Stimulated activated CD8-positive, alpha-beta memory T cell treated with anti-CD3 and anti-CD28 coated beads, Interleukin-12 subunit alpha, Interleukin-12 subunit beta, amount 100 ng/mL, for 24 hours (primary cell): Measurements from ENCODE around the gene UFC1.
"Not testable (repeated sequence)": the region's sequence is repeated elsewhere in the genome, so short reads cannot be mapped to it uniquely, and the experiment has no call there.

Experiments
- DNase-seq: peaks from one replicate; pipeline ENCODE4 v3.0.0-alpha.2; 2020; ENCODE audit errors: extremely low read depth

Gene UFC1

GRCh38 chr1:161153682-161154337 is at the start of gene UFC1:
Gene UFC1, plus strand, starts transcription at chr1:161153978. Its CDS starts 20 bp downstream, at chr1:161153998.
- peak; percentile 47 for DNase-seq

- no peak for DNase-seq
Measured at GRCh38 chr1:161106431-161106830, 47.3 kb upstream of the UFC1 start.

GRCh38 chr1:161111117-161111516 is 42.7 kb upstream of the UFC1 start:
- no peak for DNase-seq

- no peak for DNase-seq
Measured at GRCh38 chr1:161111527-161111926, 42.3 kb upstream of the UFC1 start.

- no peak for DNase-seq
Measured at GRCh38 chr1:161113915-161114314, 39.9 kb upstream of the UFC1 start.

- DNase-seq: no peak
Measured at GRCh38 chr1:161114556-161114955, 39.2 kb upstream of the UFC1 start.

DNA sequence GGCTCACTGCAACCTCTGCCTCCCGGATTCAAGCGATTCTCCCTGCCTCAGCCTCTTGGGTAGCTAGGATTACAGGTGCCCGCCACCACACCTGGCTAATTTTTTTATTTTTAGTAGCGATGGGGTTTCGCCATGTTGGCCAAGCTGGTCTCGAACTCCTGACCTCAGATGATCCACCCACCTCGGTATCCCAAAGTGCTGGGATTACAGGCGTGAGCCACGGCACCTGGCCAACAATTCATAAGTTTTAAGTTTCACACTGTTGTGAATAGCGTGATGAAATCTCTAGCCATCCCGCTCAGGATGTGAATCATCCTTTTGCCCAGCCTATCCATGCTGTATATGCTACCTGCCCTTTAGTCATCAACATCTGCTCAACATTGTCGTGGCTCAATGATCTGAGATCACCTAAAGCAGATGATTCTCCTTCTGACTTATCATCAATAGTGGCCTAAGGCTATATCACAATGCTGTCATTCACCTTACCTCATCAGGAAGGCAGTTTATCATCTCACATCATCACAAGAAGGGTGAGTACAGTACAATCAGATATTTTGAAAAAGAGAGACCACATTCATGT is 38.6 kb upstream of the UFC1 start:
- no peak for DNase-seq

DNA sequence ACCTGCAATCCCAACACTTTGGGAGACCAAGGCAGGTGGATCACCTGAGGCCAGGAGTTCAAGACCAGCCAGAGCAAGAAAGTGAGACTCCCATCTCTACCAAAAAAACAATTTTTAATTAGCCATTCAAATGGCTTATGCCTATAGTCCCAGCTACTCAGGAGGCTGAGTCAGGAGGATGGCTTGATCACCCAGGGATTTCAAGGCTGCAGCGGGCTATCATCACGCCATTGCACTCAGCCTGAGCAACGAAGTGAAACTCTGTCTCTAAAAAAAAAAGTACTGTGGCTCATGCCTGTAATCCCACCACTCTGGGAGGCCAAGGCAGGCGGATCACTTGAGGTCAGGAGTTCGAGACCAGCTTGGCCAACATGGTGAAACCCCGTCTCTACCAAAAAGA is 37.8 kb upstream of the UFC1 start:
- not testable (repeated sequence) for DNase-seq

GRCh38 chr1:161117759-161118581 is 35.8 kb upstream of the UFC1 start, which contains the start of the genes NIT1 and PFDN2:
Gene NIT1, plus strand, starts transcription at chr1:161118105. Its CDS starts 72 bp downstream, at chr1:161118177.
Gene PFDN2, minus strand, starts transcription at chr1:161118037. Its CDS starts 11 bp downstream, at chr1:161118026.
- DNase-seq: peak; percentile 64

DNA sequence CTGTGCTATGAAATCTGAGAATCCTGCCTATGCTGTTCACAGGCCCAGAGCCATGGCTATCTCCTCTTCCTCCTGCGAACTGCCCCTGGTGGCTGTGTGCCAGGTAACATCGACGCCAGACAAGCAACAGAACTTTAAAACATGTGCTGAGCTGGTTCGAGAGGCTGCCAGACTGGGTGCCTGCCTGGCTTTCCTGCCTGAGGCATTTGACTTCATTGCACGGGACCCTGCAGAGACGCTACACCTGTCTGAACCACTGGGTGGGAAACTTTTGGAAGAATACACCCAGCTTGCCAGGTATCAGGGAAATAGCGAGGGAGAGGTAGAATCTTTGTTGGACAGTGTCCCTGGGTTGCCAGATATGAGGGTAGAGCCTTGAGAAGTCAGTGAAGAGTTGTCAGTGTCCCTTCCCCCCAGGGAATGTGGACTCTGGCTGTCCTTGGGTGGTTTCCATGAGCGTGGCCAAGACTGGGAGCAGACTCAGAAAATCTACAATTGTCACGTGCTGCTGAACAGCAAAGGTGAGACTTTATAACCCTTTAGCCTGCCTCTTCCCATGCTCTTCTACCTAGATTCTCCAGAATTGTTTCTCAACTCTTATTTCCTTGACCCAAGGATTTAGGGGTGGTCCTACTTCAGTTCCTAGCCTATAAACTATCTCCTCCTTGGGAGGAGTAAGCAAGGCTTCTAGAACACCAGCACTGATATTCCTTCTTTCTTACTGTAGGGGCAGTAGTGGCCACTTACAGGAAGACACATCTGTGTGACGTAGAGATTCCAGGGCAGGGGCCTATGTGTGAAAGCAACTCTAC is 34.5 kb upstream of the UFC1 start:
- DNase-seq: no peak

- no peak for DNase-seq
Measured at GRCh38 chr1:161121042-161121650, 32.6 kb upstream of the UFC1 start.

DNA sequence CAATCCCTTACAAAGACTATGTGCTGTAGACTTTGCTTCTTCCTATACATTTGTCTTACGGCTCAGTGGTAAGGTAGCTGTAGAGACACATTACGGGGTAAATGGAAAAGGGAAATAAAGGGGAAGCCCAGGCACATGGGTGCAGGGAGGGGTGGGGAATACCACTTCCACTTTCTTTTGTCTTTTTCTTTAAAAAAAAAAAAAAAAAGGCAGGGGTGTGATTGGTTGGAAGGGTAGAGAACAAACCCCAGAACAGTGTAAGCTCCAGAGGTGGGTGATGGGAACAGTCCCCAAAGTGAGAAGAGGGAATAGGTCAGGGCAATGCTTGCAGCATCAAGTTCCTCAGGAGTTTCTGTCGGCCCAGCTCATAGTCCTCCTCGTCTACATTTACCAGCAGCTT is 31.9 kb upstream of the UFC1 start:
- DNase-seq: no peak

- DNase-seq: no peak
Measured at GRCh38 chr1:161122967-161123366, 30.8 kb upstream of the UFC1 start.

- DNase-seq: no peak
Measured at GRCh38 chr1:161127649-161128048, 26.1 kb upstream of the UFC1 start.

GRCh38 chr1:161128591-161129420 is 25.0 kb upstream of the UFC1 start:
- DNase-seq: no peak

DNA sequence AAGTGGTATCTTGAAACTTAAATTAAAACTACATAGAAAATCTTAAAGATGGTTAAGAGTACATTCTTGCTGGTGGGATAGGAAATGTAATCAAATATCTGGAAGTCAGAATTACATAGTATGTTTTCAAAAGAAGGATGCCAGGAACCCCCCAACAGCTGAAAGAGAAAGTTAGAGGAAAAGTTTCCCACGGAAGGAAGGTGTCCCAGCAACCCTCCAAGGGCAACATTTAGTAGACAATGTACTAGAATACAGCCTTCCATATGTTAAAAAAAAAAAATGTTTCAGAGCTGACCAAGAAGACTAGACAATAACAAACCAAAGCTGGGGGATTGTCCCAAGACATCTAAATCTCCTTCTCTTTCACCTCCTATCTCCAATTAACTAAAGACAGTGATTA is 23.5 kb upstream of the UFC1 start:
- no peak for DNase-seq

GRCh38 chr1:161131523-161132409 is 22.0 kb upstream of the UFC1 start:
- DNase-seq: no peak

DNA sequence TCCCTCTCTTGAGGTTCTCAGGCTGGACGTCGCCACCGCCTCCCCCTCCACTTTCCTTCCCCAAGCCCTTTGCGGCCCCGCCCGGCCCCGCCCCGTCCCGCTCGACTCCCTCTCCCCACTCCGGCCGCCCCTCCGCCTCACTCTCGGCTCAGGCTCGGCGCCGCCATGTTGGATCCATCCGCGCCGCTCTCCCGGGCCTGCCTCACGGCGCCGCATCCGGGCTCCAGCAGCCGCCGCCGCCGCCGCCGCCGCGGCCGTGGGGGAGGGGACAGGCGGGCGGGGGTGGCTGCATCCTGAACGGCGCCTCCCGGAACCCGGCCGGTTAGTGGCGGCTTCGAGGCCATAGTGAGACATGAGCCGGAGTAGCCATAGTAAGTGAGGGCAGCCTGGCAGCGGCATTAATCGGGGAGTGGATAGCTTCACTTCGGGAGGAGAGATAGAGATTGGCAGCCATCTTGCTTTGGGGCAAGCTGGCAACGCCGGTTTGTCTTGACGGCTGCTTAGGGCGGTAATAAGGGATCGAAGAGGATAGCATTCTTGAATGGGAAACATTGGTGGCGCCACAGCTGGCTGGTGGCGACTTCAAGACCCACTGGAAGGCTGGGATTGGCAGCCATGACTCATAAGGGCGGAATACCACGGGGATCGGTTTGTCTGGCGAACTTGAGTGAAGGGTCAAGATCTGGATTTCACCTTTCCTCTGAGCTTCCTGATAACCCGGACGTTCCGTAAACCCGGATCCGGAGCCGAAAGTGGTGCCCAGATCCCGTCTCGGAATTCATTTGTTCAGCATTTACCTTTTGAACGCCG is 21.2 kb upstream of the UFC1 start, which contains the start of gene DEDD:
Gene DEDD (minus strand): TSS at position 258 of the 810 bp plus-strand sequence. CDS start 8,205 bp downstream, outside the sequence.
- DNase-seq: peak; percentile 73
